Ovary (tissue), 3 donors: ENCODE measurements around the gene SLC35B1.

Experiments used
- EP300 ChIP-seq: sonication (generic); formaldehyde crosslinking; IDR thresholded peaks from one replicate; pipeline ENCODE4 v1.6.1; 2017; ENCODE audit warnings: antibody characterized with exemption
- POLR2A ChIP-seq: fragments of 450-650 bp; IDR thresholded peaks from one replicate; pipeline ENCODE4 v1.6.1; 2017; ENCODE audit warnings: antibody characterized with exemption, mild to moderate bottlenecking, moderate library complexity
- TF ChIP-seq, protein P1 (sequence below), 3 donors: fragments of 450-650 bp in 2 of 3; fragments of 200-600 bp in 1 of 3; IDR thresholded peaks; one replicate each; pipeline versions ENCODE4 v1.5.1 to v1.8.0; 2016 to 2022; ENCODE audit warnings: antibody characterized with exemption in 3 of 3, mild to moderate bottlenecking in 1 of 3
- donor health status: DM: no; HTN: no; CAD: no.

DNA sequence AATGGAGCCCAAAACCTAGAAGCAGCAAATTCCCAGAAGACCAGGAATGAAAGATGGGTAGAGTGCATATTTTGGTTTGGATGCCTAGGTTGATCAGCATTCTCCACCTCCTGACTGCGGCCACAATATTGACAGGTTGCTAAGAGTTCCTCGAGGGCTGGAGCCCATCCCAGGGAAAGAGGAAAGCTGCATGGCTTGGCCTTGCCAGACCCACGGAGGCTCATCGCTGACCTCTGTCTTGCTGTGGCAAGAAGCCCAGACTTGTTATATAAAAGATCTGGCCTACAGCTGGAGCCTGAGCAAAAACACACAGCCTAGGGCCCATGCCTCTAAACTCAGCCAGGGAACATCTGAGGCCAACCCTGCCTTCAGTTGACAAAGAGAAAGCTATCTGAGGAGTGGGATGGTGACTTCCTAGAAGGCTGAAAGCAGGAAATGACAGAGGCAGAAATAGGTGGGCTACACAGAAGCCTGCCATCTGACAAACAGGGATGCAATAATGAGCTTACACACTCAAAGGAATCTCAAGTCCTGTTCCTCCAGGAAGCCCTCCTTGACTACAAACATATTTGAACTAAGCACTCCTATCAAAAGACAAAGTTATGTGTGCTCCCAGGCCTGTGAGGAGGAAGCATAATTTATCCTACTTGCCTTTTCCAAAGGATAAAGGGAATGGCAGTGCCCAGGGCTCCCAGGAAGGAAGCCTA lies 22.5 kb upstream of the SLC35B1 start:
- TF ChIP-seq, protein P1, sequence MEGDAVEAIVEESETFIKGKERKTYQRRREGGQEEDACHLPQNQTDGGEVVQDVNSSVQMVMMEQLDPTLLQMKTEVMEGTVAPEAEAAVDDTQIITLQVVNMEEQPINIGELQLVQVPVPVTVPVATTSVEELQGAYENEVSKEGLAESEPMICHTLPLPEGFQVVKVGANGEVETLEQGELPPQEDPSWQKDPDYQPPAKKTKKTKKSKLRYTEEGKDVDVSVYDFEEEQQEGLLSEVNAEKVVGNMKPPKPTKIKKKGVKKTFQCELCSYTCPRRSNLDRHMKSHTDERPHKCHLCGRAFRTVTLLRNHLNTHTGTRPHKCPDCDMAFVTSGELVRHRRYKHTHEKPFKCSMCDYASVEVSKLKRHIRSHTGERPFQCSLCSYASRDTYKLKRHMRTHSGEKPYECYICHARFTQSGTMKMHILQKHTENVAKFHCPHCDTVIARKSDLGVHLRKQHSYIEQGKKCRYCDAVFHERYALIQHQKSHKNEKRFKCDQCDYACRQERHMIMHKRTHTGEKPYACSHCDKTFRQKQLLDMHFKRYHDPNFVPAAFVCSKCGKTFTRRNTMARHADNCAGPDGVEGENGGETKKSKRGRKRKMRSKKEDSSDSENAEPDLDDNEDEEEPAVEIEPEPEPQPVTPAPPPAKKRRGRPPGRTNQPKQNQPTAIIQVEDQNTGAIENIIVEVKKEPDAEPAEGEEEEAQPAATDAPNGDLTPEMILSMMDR (IDR thresholded peaks at IDR 0.05), result no peak
- no peak for TF ChIP-seq POLR2A
- TF ChIP-seq EP300, result no peak
